Fibroblast of lung (primary cell): ENCODE data around the gene FTO. TPM values are rescaled to one million over a fixed set of nuclear protein-coding genes. Genes with fewer than 3 reads are reported as not detected.

Experiments
- DNase-seq, 2 donors: peaks; one replicate each; pipeline versions ENCODE4 v3.0.0 to v3.0.0-alpha.2; 2010; ENCODE audit warnings: low read depth in 2 of 2
- H2AFZ ChIP-seq: 2 replicates; pipeline ENCODE4 v1.5.1; 2012; ENCODE audit warnings: low read length, control low read depth, inconsistent platforms
- H3K27ac ChIP-seq: 2 replicates; pipeline ENCODE4 v1.5.1; 2011; ENCODE audit warnings: low read length, control low read depth; ENCODE audit not compliant: insufficient read depth
- H3K27me3 ChIP-seq: 2 replicates; pipeline ENCODE4 v1.5.1; 2011; ENCODE audit warnings: mild to moderate bottlenecking, low read length; ENCODE audit not compliant: control insufficient read depth, insufficient read depth
- H3K36me3 ChIP-seq: 2 replicates; pipeline ENCODE4 v1.5.1; 2011; ENCODE audit warnings: low read length; ENCODE audit not compliant: control insufficient read depth, insufficient read depth
- H3K4me1 ChIP-seq: 2 replicates; pipeline ENCODE4 v1.5.1; 2011; ENCODE audit warnings: low read length; ENCODE audit not compliant: control insufficient read depth, insufficient read depth; ENCODE audit errors: extremely low read depth
- H3K4me2 ChIP-seq: 2 replicates; pipeline ENCODE4 v1.5.1; 2011; ENCODE audit warnings: low read length, control low read depth; ENCODE audit not compliant: insufficient read depth; ENCODE audit errors: extremely low read depth
- H3K4me3 ChIP-seq, 4 experiments: fragments of 200-600 bp in 1 of 4; sonication (generic) in 1 of 4; replicated peaks in 1 of 4; 2 replicates each; pipeline ENCODE4 v1.5.1; 2011 to 2016; ENCODE audit warnings: low read length in 4 of 4, low read depth in 3 of 4, mild to moderate bottlenecking in 3 of 4, control low read depth in 2 of 4, inconsistent platforms in 1 of 4, mixed read lengths in 1 of 4; ENCODE audit not compliant: insufficient read depth in 1 of 4; ENCODE audit errors: control extremely low read depth in 1 of 4
- H3K79me2 ChIP-seq: 2 replicates; pipeline ENCODE4 v1.5.1; 2012; ENCODE audit warnings: mild to moderate bottlenecking, low read length, inconsistent platforms; ENCODE audit not compliant: control insufficient read depth, insufficient read depth
- H3K9ac ChIP-seq: 2 replicates; pipeline ENCODE4 v1.5.1; 2011; ENCODE audit warnings: mild to moderate bottlenecking, low read length, control low read depth; ENCODE audit not compliant: insufficient read depth
- H3K9me3 ChIP-seq: 2 replicates; pipeline ENCODE4 v1.5.1; 2012; ENCODE audit warnings: low read depth, low read length; ENCODE audit not compliant: control insufficient read depth, insufficient read depth
- H4K20me1 ChIP-seq: 2 replicates; pipeline ENCODE4 v1.5.1; 2011; ENCODE audit warnings: low read length; ENCODE audit not compliant: control insufficient read depth, insufficient read depth; ENCODE audit errors: extremely low read depth
- CTCF ChIP-seq, 2 donors: IDR thresholded peaks in 1 of 2; conservative IDR thresholded peaks in 1 of 2; 1 replicate in 1 of 2; 2 replicates in 1 of 2; pipeline ENCODE4 v1.5.1; 2011 to 2012; ENCODE audit warnings: low read length in 2 of 2, control low read depth in 1 of 2, inconsistent platforms in 1 of 2, low read depth in 1 of 2, mild to moderate bottlenecking in 1 of 2
- EZH2 ChIP-seq: IDR thresholded peaks from 2 replicates; pipeline ENCODE4 v1.5.1; 2012; ENCODE audit warnings: low read length, control low read depth, mild to moderate bottlenecking; ENCODE audit errors: missing control alignments
- polyA plus RNA-seq, 2 donors: library from polyadenylated mRNA; depleted of rRNA in 1 of 2; stranded (reverse) in 1 of 2; unstranded in 1 of 2; fragments of >200 nt; gene quantifications; 2 replicates each; pipeline ENCODE4 v1.2.1, GENCODE V29; 2011 to 2012; ENCODE audit warnings: missing spikeins in 1 of 2
- total RNA-seq: library from RNA; depleted of rRNA; stranded (reverse); fragments of >200 nt; gene quantifications from 2 replicates; pipeline ENCODE4 v1.2.1, GENCODE V29; 2014

FTO gene
- total and polyA plus RNA-seq, 2 donors (not counting 1 experiment from before 2014, with no cell fraction given): 61.1 to 97.6 TPM

- no peak overlapping the region for H3K4me2 ChIP-seq
- H3K4me3 ChIP-seq: no peak overlapping the region
- H3K4me1 ChIP-seq: no peaks in the 10 kb centered on the region
Measured at GRCh38 chr16:54106057-54106456, 402.1 kb downstream of the FTO start.

GRCh38 chr16:54107583-54108202, 403.7 kb downstream of the FTO start:
- Histone ChIP-seq H3K9ac (no peak overlapping the region), H3K36me3 (no peaks in the 10 kb centered on the region), H3K27me3 (no peaks in the 10 kb centered on the region), H3K9me3 (no peaks in the 10 kb centered on the region), H3K79me2 (no peaks in the 10 kb centered on the region), H3K4me1 (no peaks in the 10 kb centered on the region), H3K4me3 (no peak overlapping the region), H2AFZ (no peak overlapping the region), H4K20me1 (no peaks in the 10 kb centered on the region), H3K4me2 (no peak overlapping the region), H3K27ac (no peak overlapping the region)
- DNase-seq: peak in 1 of 2 donors; percentile 22
- TF ChIP-seq EZH2 (no peak), CTCF (conservative IDR thresholded peaks at IDR 0.05 in 1 of 2, IDR thresholded peaks at IDR 0.05 in 1 of 2; ENCODE audit: low read depth in 1 of 2, low read length in 2 of 2) (no peak)

More at GRCh38 chr16:54106057-54106456, 402.1 kb downstream of the FTO start:
- no peak overlapping the region for H2AFZ ChIP-seq
- TF ChIP-seq EZH2 (no peak), CTCF (conservative IDR thresholded peaks at IDR 0.05 in 1 of 2, IDR thresholded peaks at IDR 0.05 in 1 of 2; ENCODE audit: low read depth in 1 of 2, low read length in 2 of 2) (no peak)
- no peaks in the 10 kb centered on the region for H3K36me3 ChIP-seq
- no peak for DNase-seq
- H3K79me2 ChIP-seq: no peaks in the 10 kb centered on the region
- no peaks in the 10 kb centered on the region for H3K9me3 ChIP-seq
- H3K27me3 ChIP-seq: no peaks in the 10 kb centered on the region
- H3K27ac ChIP-seq: no peak overlapping the region
- H4K20me1 ChIP-seq: no peaks in the 10 kb centered on the region
- H3K9ac ChIP-seq: no peak overlapping the region

GRCh38 chr16:54110016-54110981, 406.3 kb downstream of the FTO start:
- DNase-seq: peak in 1 of 2 donors; percentile 32

More at GRCh38 chr16:54110016-54110981, 406.3 kb downstream of the FTO start:
- Histone ChIP-seq H3K27me3 (no peaks in the 10 kb centered on the region), H4K20me1 (no peaks in the 10 kb centered on the region), H3K9me3 (no peaks in the 10 kb centered on the region), H3K9ac (no peak overlapping the region), H2AFZ (no peak overlapping the region), H3K4me1 (no peaks in the 10 kb centered on the region), H3K36me3 (no peaks in the 10 kb centered on the region), H3K79me2 (no peaks in the 10 kb centered on the region), H3K27ac (no peak overlapping the region), H3K4me2 (no peak overlapping the region), H3K4me3 (no peak overlapping the region)
- TF ChIP-seq CTCF (conservative IDR thresholded peaks at IDR 0.05 in 1 of 2, IDR thresholded peaks at IDR 0.05 in 1 of 2; ENCODE audit: low read depth in 1 of 2, low read length in 2 of 2) (no peak), EZH2 (no peak)
